ENCODE data around the gene ZIC2.

ZIC2 gene

GRCh38 chr13:99984461-99985240, 3.1 kb downstream of the ZIC2 start (continued):
- TF ChIP-seq ZNF148 (tag by site-specific recombination; IDR thresholded peaks at IDR 0.05; ENCODE audit: borderline replicate concordance) (no peak), ZBTB48 (tag by site-specific recombination; IDR thresholded peaks at IDR 0.05) (no peak; the same call in 1 of the 2 replicates), ZNF624 (tag by site-specific recombination; IDR thresholded peaks at IDR 0.05) (no peak), HOXA7 (CRISPR knock-in tag; IDR thresholded peaks at IDR 0.05; ENCODE audit: borderline replicate concordance) (no peak), MZF1 (tag by site-specific recombination; IDR thresholded peaks at IDR 0.05; ENCODE audit: borderline replicate concordance) (no peak), ZNF623 (tag by site-specific recombination; IDR thresholded peaks at IDR 0.05) (no peak), ZNF514 (tag by site-specific recombination; IDR thresholded peaks at IDR 0.05) (no peak), ZNF292 (tag by site-specific recombination; IDR thresholded peaks at IDR 0.05; ENCODE audit: borderline replicate concordance, low read depth) (no peak), ZNF132 (tag by site-specific recombination; IDR thresholded peaks at IDR 0.05; ENCODE audit: borderline replicate concordance) (no peak), ZNF660 (tag by site-specific recombination; IDR thresholded peaks at IDR 0.05) (no peak), ZNF248 (tag by site-specific recombination; IDR thresholded peaks at IDR 0.05) (no peak), BCL11B (tag by site-specific recombination; IDR thresholded peaks at IDR 0.05; ENCODE audit: low read depth) (no peak)

GRCh38 chr13:99985241-99985874, 3.8 kb downstream of the ZIC2 start:
- peak overlapping the region; percentile 90 for H3K4me3 ChIP-seq (ENCODE audit: low read depth, low read length)
- POLR2A ChIA-PET: interaction anchor here (0.6 to 6.4 kb wide), 3 partner anchors 15 to 297 kb away, joined by 3 to 101 read pairs (median 5); partner anchors contain the start of genes PCCA and ZIC5
- CTCF ChIA-PET: interaction anchor here (1.2 kb wide), 1 partner anchor 250 kb away, joined by 3 read pairs; no protein-coding TSS in a partner anchor
- H3K27ac ChIP-seq (ENCODE audit: extremely low read depth, low read depth, low read length): peak overlapping the region; percentile 100
- H3K36me3 ChIP-seq (ENCODE audit: control insufficient read depth in 2 of 2, insufficient read depth in 1 of 2, low read length in 2 of 2): peaks cover 0 to 33% of the 10 kb centered on the region in 2 experiments; a peak in 1 of 3 replicates
- H3K4me1 ChIP-seq (ENCODE audit: control insufficient read depth, insufficient read depth, low read length): no peaks in the 10 kb centered on the region
- no peaks in the 10 kb centered on the region for H3K9me3 ChIP-seq (ENCODE audit: control insufficient read depth, insufficient read depth, low read depth, low read length)
- TF ChIP-seq MYNN (tag by site-specific recombination; IDR thresholded peaks at IDR 0.05; ENCODE audit: borderline replicate concordance) (no peak), ZBTB11 (tag by site-specific recombination; conservative IDR thresholded peaks at IDR 0.05; ENCODE audit: low read depth) (no peak), ZBTB17 (tag by site-specific recombination; IDR thresholded peaks at IDR 0.05) (no peak), ZNF670 (tag by site-specific recombination; IDR thresholded peaks at IDR 0.05; ENCODE audit: low read depth) (no peak), ZNF248 (tag by site-specific recombination; IDR thresholded peaks at IDR 0.05) (no peak), ZNF157 (tag by site-specific recombination; IDR thresholded peaks at IDR 0.05) (no peak), GFI1B (tag by site-specific recombination; IDR thresholded peaks at IDR 0.05) (no peak), ZNF211 (tag by site-specific recombination; IDR thresholded peaks at IDR 0.05; ENCODE audit: low read depth) (no peak), PRDM4 (tag by site-specific recombination; IDR thresholded peaks at IDR 0.05) (no peak), GLIS1 (tag by site-specific recombination; IDR thresholded peaks at IDR 0.05) (0 out of 2 replicates have a peak, but pooled peaks have one; percentile 3), ZNF830 (tag by site-specific recombination; IDR thresholded peaks at IDR 0.05; ENCODE audit: low read depth) (no peak), HOXA7 (CRISPR knock-in tag; IDR thresholded peaks at IDR 0.05; ENCODE audit: borderline replicate concordance) (no peak), KLF8 (tag by site-specific recombination; IDR thresholded peaks at IDR 0.05) (0 out of 2 replicates have a peak, but pooled peaks have one; percentile 6)
